WI38 (cell line): ENCODE measurements around the gene AIMP1.
"Not testable (repeated sequence)": the region's sequence is repeated elsewhere in the genome, so short reads cannot be mapped to it uniquely, and the experiment has no call there.

Experiments used
- H3K4me3 ChIP-seq: 2 replicates; pipeline ENCODE4 v1.5.1; 2011; ENCODE audit warnings: low read depth, mild to moderate bottlenecking, control low read depth, low read length
- TF ChIP-seq, protein P1 (sequence below): IDR thresholded peaks from 2 replicates; pipeline ENCODE4 v1.5.1; 2012; ENCODE audit warnings: low read depth, mild to moderate bottlenecking, control low read depth, low read length

AIMP1 gene

GRCh38 chr4:106312997-106313522 is 3.3 kb upstream of the AIMP1 start:
- H3K4me3 ChIP-seq = no peak overlapping the region
- TF ChIP-seq, protein P1, sequence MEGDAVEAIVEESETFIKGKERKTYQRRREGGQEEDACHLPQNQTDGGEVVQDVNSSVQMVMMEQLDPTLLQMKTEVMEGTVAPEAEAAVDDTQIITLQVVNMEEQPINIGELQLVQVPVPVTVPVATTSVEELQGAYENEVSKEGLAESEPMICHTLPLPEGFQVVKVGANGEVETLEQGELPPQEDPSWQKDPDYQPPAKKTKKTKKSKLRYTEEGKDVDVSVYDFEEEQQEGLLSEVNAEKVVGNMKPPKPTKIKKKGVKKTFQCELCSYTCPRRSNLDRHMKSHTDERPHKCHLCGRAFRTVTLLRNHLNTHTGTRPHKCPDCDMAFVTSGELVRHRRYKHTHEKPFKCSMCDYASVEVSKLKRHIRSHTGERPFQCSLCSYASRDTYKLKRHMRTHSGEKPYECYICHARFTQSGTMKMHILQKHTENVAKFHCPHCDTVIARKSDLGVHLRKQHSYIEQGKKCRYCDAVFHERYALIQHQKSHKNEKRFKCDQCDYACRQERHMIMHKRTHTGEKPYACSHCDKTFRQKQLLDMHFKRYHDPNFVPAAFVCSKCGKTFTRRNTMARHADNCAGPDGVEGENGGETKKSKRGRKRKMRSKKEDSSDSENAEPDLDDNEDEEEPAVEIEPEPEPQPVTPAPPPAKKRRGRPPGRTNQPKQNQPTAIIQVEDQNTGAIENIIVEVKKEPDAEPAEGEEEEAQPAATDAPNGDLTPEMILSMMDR = no peak

DNA sequence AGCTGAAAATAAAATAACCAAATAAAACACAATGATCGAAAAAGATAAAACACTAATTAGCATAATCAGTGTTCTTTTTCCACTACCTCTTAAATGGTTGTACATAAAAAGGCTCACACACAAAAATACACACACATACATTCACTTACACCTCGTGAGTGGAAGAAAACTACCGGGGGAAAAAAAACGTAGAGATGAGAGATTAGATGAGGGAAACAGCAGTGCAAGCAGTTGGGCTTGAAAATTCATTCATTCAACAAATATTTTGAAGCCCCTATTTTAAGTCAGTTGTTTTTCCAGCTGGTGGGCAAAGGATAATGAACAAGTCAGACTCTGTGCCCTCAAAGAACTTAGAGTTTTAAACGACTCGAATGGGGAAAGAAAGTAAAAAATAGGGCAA is 1.4 kb upstream of the AIMP1 start:
- H3K4me3 ChIP-seq = peak overlapping the region; percentile 100
- TF ChIP-seq, protein P1 = no peak

GRCh38 chr4:106315476-106315967 is 828 bp upstream of the AIMP1 start:
- TF ChIP-seq, protein P1 = no peak
- H3K4me3 ChIP-seq = peak overlapping the region; percentile 100

- H3K4me3 ChIP-seq = peak overlapping the region; percentile 100
- TF ChIP-seq, protein P1 = no peak
Measured at GRCh38 chr4:106316773-106317409, 541 bp downstream of the AIMP1 start.

- TF ChIP-seq, protein P1 = no peak
- H3K4me3 ChIP-seq = peak overlapping the region; percentile 100
Measured at GRCh38 chr4:106317815-106318214, 1.5 kb downstream of the AIMP1 start.

- TF ChIP-seq, protein P1 = no peak
- no peak overlapping the region for H3K4me3 ChIP-seq
Measured at GRCh38 chr4:106318511-106318910, 2.2 kb downstream of the AIMP1 start.

DNA sequence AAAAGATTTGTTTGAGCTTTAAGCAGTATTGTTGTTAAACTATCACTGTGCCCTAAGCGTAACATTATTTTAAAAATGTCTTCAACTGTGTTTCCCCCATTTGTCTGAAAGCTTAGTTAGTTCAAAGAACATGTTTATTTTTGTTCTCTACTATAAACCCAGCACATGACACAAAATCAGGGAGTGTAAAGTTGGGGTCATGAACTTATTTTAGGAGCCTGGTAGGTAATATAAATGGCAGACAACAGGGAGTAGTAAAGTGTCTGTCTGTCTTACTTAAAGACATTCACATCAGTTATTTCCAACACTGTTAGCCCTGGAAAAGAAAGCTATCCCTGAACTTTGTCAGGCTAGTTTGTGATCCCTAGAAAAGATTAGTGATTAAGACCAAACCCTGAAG is 3.9 kb downstream of the AIMP1 start:
- no peak overlapping the region for H3K4me3 ChIP-seq
- TF ChIP-seq, protein P1 = no peak

GRCh38 chr4:106321168-106321567 is 4.8 kb downstream of the AIMP1 start:
- not testable (repeated sequence) for H3K4me3 ChIP-seq

DNA sequence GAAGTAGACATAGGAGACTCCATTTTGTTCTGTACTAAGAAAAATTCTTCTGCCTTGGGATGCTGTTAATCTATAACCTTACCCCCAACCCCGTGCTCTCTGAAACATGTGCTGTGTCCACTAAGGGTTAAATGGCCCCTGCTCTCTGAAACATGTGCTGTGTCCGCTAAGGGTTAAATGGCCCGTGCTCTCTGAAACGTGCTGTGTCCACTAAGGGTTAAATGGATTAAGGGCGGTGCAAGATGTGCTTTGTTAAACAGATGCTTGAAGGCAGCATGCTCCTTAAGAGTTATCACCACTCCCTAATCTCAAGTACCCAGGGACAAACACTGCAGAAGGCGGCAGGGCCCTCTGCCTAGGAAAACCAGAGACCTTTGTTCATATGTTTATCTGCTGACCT is 5.5 kb downstream of the AIMP1 start:
- H3K4me3 ChIP-seq = not testable (repeated sequence)
